ENCODE data around the gene USPL1. TPM values are rescaled to one million over a fixed set of nuclear protein-coding genes. Genes with fewer than 3 reads are reported as not detected.

Gene USPL1
- total RNA-seq, 2 experiments from 2014 or later: 19.7 to 21.8 TPM

Other genes starting within 250 kb of the USPL1 start
- gene UBE2L5, start 195.4 kb upstream of the USPL1 start, total RNA-seq: under 1 TPM in 1 of 2 experiments, not detected in 1; 0.20 TPM
- 100 to 1,000 TPM; 611 to 615 TPM for gene HMGB1, start 152.0 kb upstream of the USPL1 start, total RNA-seq
- 100 to 1,000 TPM; 230 to 238 TPM for gene ALOX5AP, start 117.6 kb downstream of the USPL1 start, total RNA-seq